Stomach (tissue), 9 donors: ENCODE data around the gene TRIM38. TPM values are rescaled to one million over a fixed set of nuclear protein-coding genes. Genes with fewer than 3 reads are reported as not detected.

ENCODE experiments used
- DNase-seq, 2 donors: peaks; one replicate each; pipeline versions ENCODE4 v3.0.0 to v3.0.0-alpha.2; 2013 to 2019
- H3K27ac ChIP-seq, 5 donors: fragments of 200-600 bp in 4 of 5; sonication (generic) in 4 of 5; one replicate each; pipeline ENCODE4 v1.5.1; 2013 to 2019; ENCODE audit warnings: mild to moderate bottlenecking in 1 of 5, moderate library complexity in 1 of 5
- H3K27me3 ChIP-seq, 3 donors: fragments of 200-600 bp; sonication (generic); one replicate each; pipeline ENCODE4 v1.5.1; 2017 to 2019; ENCODE audit warnings: mixed run types in 1 of 3
- H3K36me3 ChIP-seq, 4 donors: fragments of 200-600 bp; sonication (generic); 1 replicate in 3 of 4; 2 replicates in 1 of 4; pipeline ENCODE4 v1.5.1; 2016 to 2019
- H3K4me1 ChIP-seq, 4 donors: fragments of 200-600 bp; sonication (generic); one replicate each; pipeline ENCODE4 v1.5.1; 2016 to 2019
- H3K4me3 ChIP-seq, 4 donors: fragments of 200-600 bp; sonication (generic) in 3 of 4; one replicate each; pipeline ENCODE4 v1.5.1; 2016 to 2019; ENCODE audit warnings: mild to moderate bottlenecking in 1 of 4
- H3K9me3 ChIP-seq, 4 donors: fragments of 200-600 bp; sonication (generic); one replicate each; pipeline ENCODE4 v1.5.1; 2016 to 2019
- CTCF ChIP-seq, 7 experiments: fragments of 450-650 bp in 4 of 7; fragments of 200-600 bp in 3 of 7; sonication (generic) in 3 of 7; IDR thresholded peaks; one replicate each; pipeline ENCODE4 v1.5.1; 2016 to 2019; ENCODE audit warnings: antibody characterized with exemption in 7 of 7, control low read depth in 2 of 7, mild to moderate bottlenecking in 1 of 7
- EP300 ChIP-seq: sonication (generic); formaldehyde crosslinking; IDR thresholded peaks from one replicate; pipeline ENCODE4 v1.6.1; 2017; ENCODE audit warnings: antibody characterized with exemption
- POLR2A ChIP-seq, 4 donors: fragments of 450-650 bp; IDR thresholded peaks; one replicate each; pipeline ENCODE4 v1.6.1; 2016; ENCODE audit warnings: antibody characterized with exemption in 4 of 4, control low read depth in 2 of 4, mild to moderate bottlenecking in 1 of 4, moderate library complexity in 1 of 4
- POLR2AphosphoS5 ChIP-seq, 3 donors: sonication (generic); formaldehyde crosslinking; IDR thresholded peaks; one replicate each; pipeline ENCODE4 v1.6.1; 2016; ENCODE audit warnings: antibody characterized with exemption in 3 of 3
- WGBS, 5 donors: extraction: QIAGEN DNeasy Blood & Tissue Kit in 3 of 5; methylation state at CpG; one replicate each; pipeline versions ENCODE4 v1.1.5 to v1.1.7; 2013 to 2018; 5-methylcytosine and 5-hydroxymethylcytosine counted together
- intact Hi-C: fragments of 100-400 bp; cut with DNase I; formaldehyde crosslinking; loops from one replicate; pipeline ENCODE4 v1.15.1; 2023; ENCODE audit warnings: low total_unique reads
- polyA plus RNA-seq, 3 donors: library from polyadenylated mRNA; stranded (reverse); fragments of 200-250 nt; gene quantifications; one replicate each; pipeline ENCODE4 v1.2.3, GENCODE V29; 2013
- small RNA-seq, 4 donors: library from RNA; depleted of rRNA; stranded (forward); fragments of <200 nt; gene quantifications; one replicate each; pipeline ENCODE3, GENCODE V24; 2016
- total RNA-seq, 5 donors: library from RNA; depleted of rRNA; stranded (reverse); fragments of >200 nt; gene quantifications; one replicate each; pipeline versions ENCODE4 v1.1.0 to v1.2.3, GENCODE V29; 2014 to 2016
- donor health status: healthy with polysubstance abuse.
- donor health status: Bipolar disorder and iron deficiency.
- donor health status: healthy.

TRIM38 gene
- total and polyA plus RNA-seq, 8 donors: 3.7 to 11.3 (median 6.0) TPM

GRCh38 chr6:26033085-26033940, 70.7 kb downstream of the TRIM38 start:
- 0 to 1% (median 1%) methylated on average over 45 to 47 of the region's 47 CpGs for WGBS, 5 donors
- no peaks in the 10 kb centered on the region for H3K27me3 ChIP-seq
- H3K36me3 ChIP-seq: no peaks in the 10 kb centered on the region
- DNase-seq: peak; percentile 68 to 97
- peak overlapping the region; percentile 51 to 59 (median 55) for H3K4me3 ChIP-seq
- H3K9me3 ChIP-seq: no peaks in the 10 kb centered on the region
- intact Hi-C loops: no loop called here
- peaks cover 7 to 27% (median 25%) of the 10 kb centered on the region in 4 donors for H3K4me1 ChIP-seq
- TF ChIP-seq POLR2A (IDR thresholded peaks at IDR 0.05) (peak in 2 of 4 donors; percentile 68 to 95), EP300 (no peak), CTCF (IDR thresholded peaks at IDR 0.05) (no peak), POLR2AphosphoS5 (IDR thresholded peaks at IDR 0.05) (peak; percentile 65 to 98 (median 98))
- H3K27ac ChIP-seq: peak overlapping the region; percentile 92 to 97 (median 94)

GRCh38 chr6:26033941-26034354, 71.3 kb downstream of the TRIM38 start:
- 6 to 14% (median 8%) methylated on average over 19 of the region's 19 CpGs for WGBS, 5 donors
- Histone ChIP-seq H3K4me1 (peaks cover 7 to 27% (median 25%) of the 10 kb centered on the region in 4 donors), H3K27me3 (no peaks in the 10 kb centered on the region), H3K36me3 (no peaks in the 10 kb centered on the region), H3K27ac (peak overlapping the region; percentile 51 to 96 (median 94)), H3K4me3 (peak overlapping the region; percentile 51 to 59 (median 55)), H3K9me3 (no peaks in the 10 kb centered on the region)
- TF ChIP-seq EP300 (no peak), CTCF (IDR thresholded peaks at IDR 0.05) (no peak), POLR2A (IDR thresholded peaks at IDR 0.05) (no peak), POLR2AphosphoS5 (IDR thresholded peaks at IDR 0.05) (no peak)
- intact Hi-C loops: no loop called here
- DNase-seq: peak in 1 of 2 donors; percentile 72

GRCh38 chr6:26034905-26035304, 72.3 kb downstream of the TRIM38 start:
- H3K36me3 ChIP-seq: no peaks in the 10 kb centered on the region
- H3K27me3 ChIP-seq: no peaks in the 10 kb centered on the region
- peaks cover 7 to 27% (median 25%) of the 10 kb centered on the region in 4 donors for H3K4me1 ChIP-seq
- no peak overlapping the region for H3K27ac ChIP-seq
- DNase-seq: no peak
- intact Hi-C loops: no loop called here
- no peaks in the 10 kb centered on the region for H3K9me3 ChIP-seq
- no peak for TF ChIP-seq EP300
- no peak for TF ChIP-seq POLR2A (IDR thresholded peaks at IDR 0.05)
- no peak for TF ChIP-seq CTCF (IDR thresholded peaks at IDR 0.05)
- no peak for TF ChIP-seq POLR2AphosphoS5 (IDR thresholded peaks at IDR 0.05)
- H3K4me3 ChIP-seq: no peak overlapping the region
- 93 to 98% (median 96%) methylated on average over 2 of the region's 2 CpGs for WGBS, 5 donors

Small RNA genes lying within 50 kb of the gene (small RNA-seq; reads per million reads assigned to genes)
- gene HIST1H1PS2: 0 reads per million in 4 donors

Other genes starting within 250 kb of the TRIM38 start
- gene SLC17A4, start 208.1 kb upstream of the TRIM38 start, total RNA-seq: 10 to 100 TPM in 1 of 5 donors, 1 to 10 TPM in 1, under 1 TPM in 1, not detected in 2; 0.58 to 12.7 (median 1.5) TPM
- not detected for gene SLC17A4, start 208.1 kb upstream of the TRIM38 start, polyA plus RNA-seq
- not detected for gene SLC17A1, start 130.8 kb upstream of the TRIM38 start, total RNA-seq
- gene SLC17A1, start 130.8 kb upstream of the TRIM38 start, polyA plus RNA-seq: not detected
- gene SLC17A3, start 88.6 kb upstream of the TRIM38 start, total RNA-seq: not detected
- gene SLC17A3, start 88.6 kb upstream of the TRIM38 start, polyA plus RNA-seq: not detected
- not detected for gene SLC17A2, start 32.1 kb upstream of the TRIM38 start, total RNA-seq
- gene SLC17A2, start 32.1 kb upstream of the TRIM38 start, polyA plus RNA-seq: not detected
- gene HFE, start 124.6 kb downstream of the TRIM38 start, total RNA-seq: 1 to 10 TPM; 3.5 to 8.2 (median 4.5) TPM
- 1 to 10 TPM; 1.5 to 3.7 (median 3.5) TPM for gene HFE, start 124.6 kb downstream of the TRIM38 start, polyA plus RNA-seq